Activated CD8-positive, alpha-beta memory T cell treated with anti-CD3 and anti-CD28 coated beads, Interleukin-2, amount 50 U/mL, for 24 hours (primary cell): Measurements from ENCODE around the gene DMRTC2.
A peak's percentile ranks its signal among the peaks of the same experiment; 100 is the strongest.

Experiments used
- DNase-seq: peaks from one replicate; pipeline ENCODE4 v3.0.0-alpha.2; 2020; ENCODE audit errors: extremely low read depth

The DMRTC2 gene

DNA sequence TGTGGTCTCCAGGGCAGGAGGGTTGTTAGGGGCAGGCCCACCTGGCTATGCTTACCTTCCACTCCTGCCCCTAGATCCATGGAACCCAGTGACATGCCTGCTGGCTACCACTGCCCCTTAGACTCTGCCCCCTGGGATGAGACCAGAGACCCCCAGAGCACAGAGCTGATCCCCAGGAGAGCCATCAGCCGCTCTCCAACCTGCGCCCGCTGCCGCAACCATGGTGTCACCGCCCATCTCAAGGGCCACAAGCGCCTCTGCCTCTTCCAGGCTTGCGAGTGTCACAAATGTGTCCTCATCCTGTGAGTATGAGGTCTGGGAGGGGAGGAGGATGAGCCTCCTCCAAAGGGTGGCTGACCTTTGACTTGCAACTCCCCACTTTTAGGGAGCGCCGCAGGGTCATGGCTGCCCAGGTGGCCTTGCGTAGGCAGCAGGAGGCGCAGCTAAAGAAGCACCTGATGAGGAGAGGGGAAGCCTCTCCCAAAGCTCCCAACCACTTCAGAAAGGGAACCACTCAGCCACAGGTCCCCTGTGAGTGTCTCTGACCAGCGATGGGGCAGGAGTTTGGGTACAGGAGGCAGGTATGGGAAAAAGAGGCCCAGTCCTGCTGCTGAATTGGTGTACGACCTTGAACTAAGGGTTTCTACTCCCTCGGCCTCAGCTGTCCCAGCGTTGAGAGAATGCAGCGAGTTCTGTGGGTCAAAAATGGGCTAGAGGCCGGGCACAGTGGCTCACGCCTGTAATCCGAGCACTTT, 2.7 kb downstream of the DMRTC2 start:
- no peak for DNase-seq

DNA sequence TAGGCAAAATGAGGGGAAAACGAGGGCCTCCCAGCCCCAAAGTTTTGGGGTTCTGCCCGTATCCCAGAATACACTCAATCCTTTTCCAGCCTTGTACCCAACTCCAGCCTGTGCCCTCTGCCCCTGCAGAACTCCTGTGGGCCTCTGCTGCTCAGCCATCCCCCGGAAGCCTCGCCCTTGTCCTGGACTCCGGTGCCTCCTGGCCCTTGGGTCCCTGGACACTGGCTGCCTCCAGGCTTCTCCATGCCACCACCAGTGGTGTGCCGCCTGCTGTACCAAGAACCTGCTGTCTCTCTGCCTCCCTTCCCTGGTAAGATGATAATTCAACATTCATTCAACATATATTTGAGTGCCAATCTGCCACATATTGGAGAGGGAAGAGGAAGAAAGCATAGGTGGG, 3.8 kb downstream of the DMRTC2 start:
- DNase-seq: no peak

DNA sequence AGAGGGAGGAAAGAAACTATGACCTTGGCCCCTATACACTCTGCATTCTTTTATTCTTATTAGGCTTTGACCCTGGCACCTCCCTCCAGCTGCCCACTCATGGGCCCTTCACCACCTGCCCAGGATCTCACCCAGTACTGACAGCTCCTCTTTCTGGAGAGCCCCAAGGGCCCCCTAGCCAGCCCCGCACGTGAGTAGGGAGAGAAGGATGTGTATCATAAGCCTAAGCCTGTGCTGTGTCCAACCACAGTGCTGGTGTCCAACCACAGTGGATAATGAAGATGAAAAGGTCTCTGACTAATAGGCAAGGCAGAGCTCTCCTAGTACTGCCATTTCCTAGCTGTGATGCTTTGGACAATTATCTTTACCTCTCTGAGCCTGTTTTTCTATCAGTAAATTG, 4.2 kb downstream of the DMRTC2 start:
- no peak for DNase-seq

DNA sequence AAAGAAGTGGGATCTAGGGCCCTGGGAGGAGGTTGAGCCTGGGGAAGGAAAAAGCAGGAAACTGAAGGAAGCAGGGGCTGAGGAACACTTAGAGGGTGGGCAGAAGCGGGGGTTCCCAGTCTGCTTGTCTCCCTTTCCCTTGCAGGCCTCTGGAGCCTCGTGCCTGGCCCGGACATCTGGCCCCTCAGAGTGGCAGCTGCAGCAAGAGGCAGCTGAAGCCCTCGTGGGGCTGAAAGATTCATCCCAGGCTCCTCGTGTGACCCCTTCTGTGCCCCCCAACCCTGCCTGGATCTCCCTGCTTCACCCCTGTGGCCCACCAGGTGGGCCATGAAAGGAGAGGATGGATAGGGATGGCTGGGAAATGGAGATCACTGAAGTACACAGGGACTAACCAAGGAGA, 5.5 kb downstream of the DMRTC2 start:
- no peak for DNase-seq

DNA sequence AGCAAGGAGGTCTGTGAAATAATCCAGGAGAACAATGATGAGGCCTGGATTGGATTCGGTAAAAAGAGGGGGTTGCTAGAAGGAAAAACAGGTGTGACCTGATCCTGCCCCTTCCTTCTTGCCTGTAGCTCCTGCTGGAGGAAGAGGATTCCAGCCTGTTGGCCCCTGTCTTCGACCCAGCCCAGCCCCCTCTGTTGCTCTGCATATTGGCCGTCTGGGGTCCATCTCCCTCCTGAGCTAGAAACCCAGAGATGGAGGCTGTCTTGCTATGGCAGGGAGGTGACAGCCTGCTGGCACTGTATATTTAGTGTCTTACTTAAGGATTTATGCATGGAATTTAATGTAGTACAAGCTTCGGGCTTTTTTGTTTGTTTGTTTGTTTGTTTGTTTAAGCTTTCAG, 6.6 kb downstream of the DMRTC2 start:
- no peak for DNase-seq

DNA sequence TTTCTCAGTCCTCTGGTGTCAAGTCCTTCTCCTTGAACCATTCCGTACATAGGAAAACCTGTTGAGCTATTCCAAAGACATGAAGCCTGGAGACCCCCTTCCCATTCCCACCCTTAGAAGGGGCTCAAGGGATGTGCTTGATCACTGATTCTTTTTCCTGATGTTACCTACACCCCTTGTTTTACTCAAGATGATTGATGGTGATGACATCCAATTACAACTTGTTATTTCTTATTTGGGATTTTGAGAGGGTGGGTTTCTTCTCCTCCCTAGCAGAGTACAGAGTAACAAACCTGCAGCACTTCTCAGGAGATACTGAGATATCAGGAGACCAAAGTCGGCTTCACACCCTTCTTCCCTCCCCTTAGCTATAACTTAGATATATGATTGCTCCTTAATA, 8.5 kb downstream of the DMRTC2 start:
- no peak for DNase-seq

DNA sequence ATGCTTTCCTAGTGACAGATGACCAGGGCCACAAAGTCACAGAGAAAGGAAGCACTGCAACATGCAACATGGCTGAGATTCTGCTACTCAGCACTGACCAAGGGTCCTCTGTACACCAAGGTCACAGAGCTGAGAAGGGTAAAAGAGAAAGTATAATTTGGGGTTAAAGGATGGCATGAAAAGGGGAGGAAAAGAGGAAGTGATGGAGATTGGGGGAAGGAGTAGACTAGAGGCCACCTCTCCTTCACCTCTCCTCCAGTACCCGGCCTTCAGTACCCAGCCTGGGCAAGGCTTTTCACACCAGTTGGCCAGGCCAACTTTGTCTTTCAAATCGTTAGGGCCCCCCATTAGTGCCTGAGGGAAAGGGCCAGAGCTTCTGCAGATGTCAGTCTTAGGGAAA, 8.9 kb downstream of the DMRTC2 start:
- no peak for DNase-seq

DNA sequence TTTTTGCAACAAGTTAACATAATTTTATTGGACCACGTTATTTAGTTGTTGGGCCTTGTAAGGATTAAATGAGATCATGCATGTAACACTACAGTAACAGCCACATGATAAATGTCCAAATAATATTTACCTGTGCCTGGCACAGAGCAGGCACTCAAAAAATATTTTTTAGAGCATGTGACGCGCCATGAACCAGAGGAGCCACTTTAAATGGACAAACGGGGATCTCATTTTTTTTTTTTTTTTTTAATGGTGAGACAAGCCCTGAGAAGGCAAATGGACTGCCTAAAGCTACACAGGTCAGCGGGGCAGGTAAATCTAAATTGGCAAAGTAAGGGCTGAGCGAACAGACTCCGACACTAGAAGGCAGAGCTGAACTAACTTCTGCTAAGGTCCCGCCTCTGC, 14.4 kb downstream of the DMRTC2 start:
- no peak for DNase-seq

DNA sequence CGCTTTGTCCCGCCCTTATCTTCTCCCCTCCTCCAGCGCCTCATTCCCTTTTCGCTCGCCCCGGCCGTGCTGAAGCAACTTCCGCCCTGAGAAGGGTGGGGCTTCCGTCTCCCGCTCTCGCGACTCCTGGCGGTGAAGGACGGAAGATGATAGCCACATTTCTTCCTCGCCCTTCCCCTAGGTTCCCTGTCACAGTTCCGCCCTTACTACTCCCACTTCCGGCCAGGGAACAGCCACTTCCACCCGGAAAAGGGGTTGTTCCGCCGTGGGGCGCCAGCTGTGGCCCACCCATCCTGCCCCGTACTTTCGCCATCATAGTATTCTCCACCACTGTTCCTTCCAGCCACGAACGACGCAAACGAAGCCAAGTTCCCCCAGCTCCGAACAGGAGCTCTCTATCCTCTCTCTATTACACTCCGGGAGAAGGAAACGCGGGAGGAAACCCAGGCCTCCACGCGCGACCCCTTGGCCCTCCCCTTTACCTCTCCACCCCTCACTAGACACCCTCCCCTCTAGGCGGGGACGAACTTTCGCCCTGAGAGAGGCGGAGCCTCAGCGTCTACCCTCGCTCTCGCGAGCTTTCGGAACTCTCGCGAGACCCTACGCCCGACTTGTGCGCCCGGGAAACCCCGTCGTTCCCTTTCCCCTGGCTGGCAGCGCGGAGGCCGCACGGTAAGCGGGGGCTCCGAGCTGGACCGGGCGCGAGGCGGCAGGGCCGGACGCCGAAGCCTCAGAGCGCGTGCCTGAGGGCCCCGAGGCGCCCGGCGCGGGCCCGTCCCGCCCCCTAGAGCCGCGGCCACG, 15.0 kb downstream of the DMRTC2 start, which contains the start of gene RPS19:
Gene RPS19 (plus strand): TSS at position 638 of the 801 bp plus-strand sequence. CDS start 520 bp downstream, outside the sequence.
- DNase-seq: peak; percentile 95

DNA sequence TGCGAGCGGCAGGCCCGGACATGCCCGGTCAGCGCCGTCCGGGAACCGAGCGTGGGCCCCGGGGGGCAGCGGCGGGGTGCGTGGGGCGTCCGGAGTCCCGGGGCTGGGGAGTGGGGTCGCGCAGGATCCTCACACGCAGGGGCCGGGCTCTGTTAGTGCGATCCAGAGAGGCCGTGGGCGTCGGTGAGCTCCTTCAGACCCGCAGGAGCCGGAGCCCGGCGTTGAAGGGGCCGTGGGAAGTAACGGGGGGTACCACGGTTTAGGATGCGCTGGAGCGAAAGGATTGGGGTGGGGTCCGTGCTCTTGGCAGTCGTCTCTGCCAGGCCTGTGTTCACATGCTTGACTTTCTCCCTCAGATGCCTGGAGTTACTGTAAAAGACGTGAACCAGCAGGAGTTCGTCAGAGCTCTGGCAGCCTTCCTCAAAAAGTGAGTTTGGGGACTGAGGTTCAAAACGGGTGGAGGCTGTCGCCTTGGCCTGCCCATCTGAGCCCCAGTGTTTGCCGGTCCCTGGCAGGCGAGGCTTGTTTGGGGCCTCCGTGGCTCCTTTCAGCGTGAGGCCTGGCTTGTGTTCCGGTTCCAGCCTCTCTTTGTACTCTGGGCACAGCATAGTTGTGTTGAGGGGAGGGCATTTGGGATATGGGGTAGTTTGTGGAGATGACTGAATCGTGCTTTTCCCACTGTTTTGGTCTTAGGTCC, 15.7 kb downstream of the DMRTC2 start:
- no peak for DNase-seq

DNA sequence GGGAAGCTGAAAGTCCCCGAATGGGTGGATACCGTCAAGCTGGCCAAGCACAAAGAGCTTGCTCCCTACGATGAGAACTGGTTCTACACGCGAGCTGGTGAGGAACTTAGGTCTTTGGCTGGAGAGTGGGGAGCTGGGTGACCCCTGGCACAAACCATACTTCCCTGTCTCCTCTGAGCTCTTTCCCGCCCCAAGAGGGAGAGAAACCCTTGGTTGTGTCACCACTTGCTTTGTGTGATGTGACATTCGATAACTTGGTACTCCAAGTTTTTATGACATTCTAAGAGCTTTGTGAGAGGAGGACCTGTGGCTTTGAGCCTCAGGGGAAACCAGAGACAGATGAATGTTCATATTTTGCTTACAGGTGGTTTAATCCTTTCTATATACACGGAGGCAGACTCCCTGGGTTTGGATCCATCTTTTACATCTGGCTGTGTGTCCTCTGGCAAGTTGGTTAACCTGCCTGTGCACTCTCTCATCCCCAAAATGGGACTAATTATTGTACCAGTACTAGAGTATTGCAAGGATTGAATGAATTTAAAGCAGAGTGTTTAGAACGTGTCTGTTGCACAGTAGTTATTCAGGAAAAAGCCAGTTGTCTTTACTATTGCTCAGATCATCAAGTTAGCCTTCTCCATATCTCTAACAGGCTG, 16.4 kb downstream of the DMRTC2 start:
- no peak for DNase-seq

DNA sequence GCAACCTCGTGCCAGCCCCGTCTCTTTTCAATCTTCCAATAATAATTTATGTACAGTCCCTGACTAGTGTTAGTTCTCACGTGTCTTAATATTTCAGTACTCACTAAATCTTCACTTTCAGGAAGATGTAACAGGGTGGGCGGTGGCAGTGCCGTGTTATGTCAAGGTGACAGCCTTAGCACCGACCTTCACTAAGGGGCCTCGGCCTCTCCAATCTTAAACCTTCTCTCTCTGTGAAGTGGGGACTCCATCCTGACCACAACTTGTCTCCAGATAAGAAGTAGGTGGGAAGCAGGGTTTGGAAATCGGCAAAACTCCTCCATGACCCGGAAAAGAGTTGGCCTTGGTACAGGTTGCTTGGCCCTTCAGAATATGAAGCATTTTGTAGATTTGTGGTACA, 17.0 kb downstream of the DMRTC2 start:
- DNase-seq: no peak

DNA sequence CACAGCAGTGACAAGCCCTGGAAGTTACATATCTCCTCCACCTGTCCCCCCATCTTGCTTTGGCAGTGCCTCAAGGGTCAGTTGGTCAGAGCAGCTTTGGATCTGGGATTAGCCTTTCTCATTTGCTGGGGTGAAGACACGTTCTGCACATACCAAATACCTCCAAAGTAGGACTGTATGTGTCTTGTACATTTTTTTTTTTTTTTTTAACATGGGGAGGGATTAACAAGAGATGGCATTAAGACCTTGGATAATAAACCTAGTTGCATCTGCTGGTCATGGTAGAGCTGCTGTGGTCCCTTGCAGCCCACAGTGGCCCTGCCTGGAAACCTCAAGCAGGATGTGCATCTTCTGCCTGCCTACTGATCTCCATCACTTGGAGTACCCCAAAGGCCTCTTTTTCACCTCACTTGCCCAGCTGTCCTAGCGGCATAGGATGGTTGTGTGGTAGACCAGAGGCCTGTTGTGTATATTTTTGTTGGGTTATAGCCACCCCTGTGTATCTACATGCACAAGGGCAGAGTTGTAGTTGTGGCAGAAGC, 17.7 kb downstream of the DMRTC2 start:
- no peak for DNase-seq

DNA sequence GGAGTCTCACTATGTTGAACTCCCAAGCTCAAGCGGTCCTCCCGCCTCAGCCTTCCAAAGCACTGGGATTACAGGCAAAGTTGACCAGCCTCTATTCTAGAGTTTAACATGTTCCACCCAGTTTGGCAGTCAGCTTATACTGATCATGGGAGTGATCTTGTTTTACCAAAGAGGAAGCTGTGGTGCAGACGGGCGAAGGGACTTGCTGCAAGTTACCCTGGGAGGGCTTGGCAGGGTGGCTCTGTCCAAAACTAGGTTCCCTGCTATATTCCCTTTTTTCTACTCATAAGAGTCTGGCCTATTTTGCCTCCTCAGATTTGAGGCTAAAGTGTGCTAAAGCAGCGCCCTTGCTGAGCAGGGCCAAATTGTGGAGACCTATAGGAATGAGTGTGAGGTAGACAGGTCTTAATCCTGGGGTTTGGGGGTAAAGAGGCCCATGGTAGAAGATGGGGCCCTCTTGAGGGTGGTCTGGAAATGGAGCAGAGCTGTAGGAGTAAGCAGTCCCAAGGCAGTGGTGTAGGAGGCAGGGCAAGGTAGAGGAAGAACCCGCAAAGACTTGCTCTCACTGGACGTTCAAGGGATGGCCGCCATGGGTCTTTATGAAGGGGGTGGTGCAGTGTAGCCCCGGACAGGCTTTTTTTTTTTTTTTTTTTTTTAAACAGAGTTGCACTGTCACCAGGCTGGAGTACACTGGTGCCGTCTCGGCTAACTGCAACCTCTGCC, 18.5 kb downstream of the DMRTC2 start:
- DNase-seq: no peak

DNA sequence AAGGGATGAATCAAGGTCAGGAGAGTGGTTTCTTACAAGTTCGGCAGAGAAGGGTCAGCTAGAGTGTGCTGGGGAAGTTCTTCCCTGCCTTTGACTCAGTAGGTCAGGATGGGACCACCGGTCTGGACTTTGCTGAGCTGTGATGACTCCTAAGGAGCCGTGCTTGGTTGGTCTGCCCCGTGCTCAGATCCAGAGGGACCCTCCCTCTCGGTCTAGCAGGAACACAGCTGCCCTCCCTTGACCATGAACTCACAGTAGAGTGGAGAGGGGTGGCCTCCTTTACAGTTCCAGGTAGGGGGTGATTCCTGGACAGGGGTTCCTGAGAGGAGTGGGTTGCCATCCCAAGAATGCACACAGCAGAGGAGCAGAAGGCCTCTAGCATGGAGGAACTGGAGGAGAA, 19.5 kb downstream of the DMRTC2 start:
- DNase-seq: no peak

DNA sequence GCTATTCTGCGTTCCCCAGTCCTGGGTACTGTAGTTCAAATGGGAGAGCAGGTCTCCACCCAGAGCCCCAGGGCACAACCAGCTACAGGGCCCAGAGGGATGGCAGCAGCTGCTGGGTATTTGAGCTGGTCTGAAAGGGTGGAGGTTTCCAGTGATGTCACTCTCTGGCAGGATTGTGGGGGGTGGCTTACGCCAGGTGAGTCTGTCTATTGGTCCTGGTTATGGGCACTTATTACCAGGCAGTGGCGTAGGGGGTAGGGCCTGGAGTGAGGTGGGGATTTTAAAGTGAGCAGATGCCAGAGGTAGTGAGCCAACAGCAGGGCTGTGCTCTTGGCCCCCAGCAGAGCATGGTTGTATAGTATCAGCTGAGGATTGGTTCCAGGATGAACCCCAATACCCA, 21.4 kb downstream of the DMRTC2 start:
- DNase-seq: no peak

DNA sequence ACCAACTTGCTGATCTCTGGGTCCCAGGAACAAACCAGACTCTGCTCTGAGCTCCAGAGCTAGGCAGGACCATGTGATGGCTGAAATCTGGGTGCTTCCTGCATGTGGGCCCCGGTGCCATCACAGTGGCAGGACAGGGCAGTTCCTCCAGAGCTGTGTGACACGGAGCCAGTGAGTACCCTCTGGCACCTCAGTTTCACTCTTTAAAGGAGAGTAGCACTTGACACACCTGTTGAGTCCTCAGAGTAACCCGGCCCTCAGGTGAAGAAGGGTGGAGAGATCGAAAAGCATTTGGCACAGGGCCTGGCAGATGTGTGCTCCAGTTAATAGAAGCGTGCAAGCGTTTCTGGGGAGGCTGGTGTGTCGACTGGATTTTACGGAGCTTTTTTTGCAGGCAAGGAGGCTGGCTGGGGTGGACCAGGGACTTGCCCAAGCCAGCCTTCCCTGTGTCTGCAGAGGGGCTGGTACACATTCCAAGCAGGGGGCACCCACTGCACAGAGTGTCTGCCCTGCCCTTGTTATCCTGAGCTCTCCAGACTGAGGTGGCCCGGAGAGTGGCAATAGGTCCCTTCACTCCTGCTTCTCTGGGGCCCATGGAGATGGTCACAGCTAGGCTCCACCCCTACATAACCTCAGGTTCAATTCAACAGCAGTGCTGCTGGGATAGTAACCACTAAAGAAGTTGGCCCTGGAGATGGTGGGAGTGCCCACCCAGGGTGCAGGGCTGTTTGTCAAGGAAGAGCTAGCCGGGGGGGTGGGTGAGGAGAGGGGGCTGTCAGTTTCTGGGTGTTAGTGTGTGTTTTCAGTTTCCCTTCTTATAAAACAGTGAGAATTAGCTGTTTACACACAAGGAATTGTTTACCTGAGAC, 23.5 kb downstream of the DMRTC2 start:
- DNase-seq: no peak

DNA sequence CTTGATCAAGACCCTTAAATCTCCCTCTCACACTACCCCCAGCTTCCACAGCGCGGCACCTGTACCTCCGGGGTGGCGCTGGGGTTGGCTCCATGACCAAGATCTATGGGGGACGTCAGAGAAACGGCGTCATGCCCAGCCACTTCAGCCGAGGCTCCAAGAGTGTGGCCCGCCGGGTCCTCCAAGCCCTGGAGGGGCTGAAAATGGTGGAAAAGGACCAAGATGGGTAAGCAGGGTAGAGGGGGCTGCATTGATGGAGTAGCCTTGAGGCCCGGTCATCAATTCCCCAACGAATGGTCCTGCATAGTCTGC, 24.1 kb downstream of the DMRTC2 start:
- no peak for DNase-seq

DNA sequence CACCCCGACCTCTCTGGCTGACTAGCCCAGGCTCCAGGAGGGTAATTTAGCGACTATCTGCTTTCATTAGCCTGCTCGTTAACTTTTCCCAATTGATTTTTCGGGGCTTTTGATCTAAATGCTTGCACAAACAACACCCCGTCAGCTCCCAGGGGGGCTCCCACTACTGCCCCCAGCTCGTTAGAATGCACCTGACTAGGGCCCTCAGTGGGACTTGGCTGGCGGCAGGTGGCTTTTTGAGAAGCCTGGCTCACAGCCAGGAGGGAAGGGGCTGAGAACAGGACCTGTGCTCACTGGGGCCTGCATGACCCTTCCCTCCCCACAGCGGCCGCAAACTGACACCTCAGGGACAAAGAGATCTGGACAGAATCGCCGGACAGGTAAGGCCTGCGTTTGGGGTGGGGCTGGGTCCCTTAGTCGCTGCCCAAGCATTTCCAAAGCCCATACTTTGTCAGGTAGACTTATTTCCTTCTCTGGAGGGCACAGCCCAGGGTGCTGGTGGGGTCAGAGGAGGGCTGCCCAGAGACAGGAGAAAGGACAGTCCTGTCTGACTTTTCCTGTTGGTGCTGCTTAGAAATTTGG, 24.6 kb downstream of the DMRTC2 start:
- DNase-seq: no peak

DNA sequence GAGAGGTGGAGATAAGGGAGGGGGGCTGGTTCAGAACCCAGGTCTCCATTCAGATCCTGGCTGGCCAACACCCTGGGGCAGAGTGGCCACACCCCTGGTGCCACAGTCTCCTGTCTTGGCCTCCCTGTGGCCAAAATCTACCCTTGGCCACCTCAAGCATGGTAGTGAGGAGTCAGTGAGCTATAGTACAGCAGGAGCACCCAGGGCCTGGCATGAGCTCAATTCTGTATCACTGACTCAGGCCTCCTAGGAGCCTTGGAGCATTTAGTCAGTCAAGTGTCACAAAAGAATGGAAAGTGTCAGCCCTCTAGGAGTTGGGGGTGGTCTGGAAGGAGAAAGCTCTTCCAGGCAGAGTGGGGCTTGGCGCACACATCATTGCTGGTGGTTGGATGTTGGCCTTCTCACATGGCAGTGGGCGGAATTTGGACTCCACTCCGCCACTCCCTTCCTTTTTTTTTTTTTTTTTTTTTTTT, 25.6 kb downstream of the DMRTC2 start:
- no peak for DNase-seq
